Dendritic cell treated with granulocyte-macrophage colony-stimulating factor and Interleukin-4, amounts not matched to agents 40 ng/mL and 50 ng/mL, for 4 days (primary cell): Measurements from ENCODE around the gene PRKG1.
"Not testable (repeated sequence)": the region's sequence is repeated elsewhere in the genome, so short reads cannot be mapped to it uniquely, and the experiment has no call there.

Source experiments
- H3K27ac Mint-ChIP-seq: one replicate; pipeline ENCODE4 v1.8.0; 2022; ENCODE audit warnings: mild to moderate bottlenecking, mixed read lengths
- H3K27me3 Mint-ChIP-seq: one replicate; pipeline ENCODE4 v1.8.0; 2022; ENCODE audit warnings: mild to moderate bottlenecking, mixed read lengths
- H3K36me3 Mint-ChIP-seq: one replicate; pipeline ENCODE4 v1.8.0; 2022; ENCODE audit warnings: low read depth, mixed read lengths
- H3K4me1 Mint-ChIP-seq: one replicate; pipeline ENCODE4 v1.8.0; 2022; ENCODE audit warnings: low read depth, mixed read lengths
- H3K4me3 Mint-ChIP-seq: one replicate; pipeline ENCODE4 v1.8.0; 2022; ENCODE audit warnings: mild to moderate bottlenecking, moderate library complexity, mixed read lengths
- H3K9me3 Mint-ChIP-seq: one replicate; pipeline ENCODE4 v1.8.0; 2022; ENCODE audit warnings: mixed read lengths
- intact Hi-C: fragments of 100-400 bp; cut with micrococcal nuclease; formaldehyde crosslinking; loops from one replicate; pipeline ENCODE4 v1.15.0; 2022

PRKG1 gene

GRCh38 chr10:51147644-51148399, 73.5 kb downstream of the PRKG1 start:
- H3K4me1 Mint-ChIP-seq: no peaks in the 10 kb centered on the region
- H3K36me3 Mint-ChIP-seq: no peaks in the 10 kb centered on the region
- H3K4me3 Mint-ChIP-seq: no peak overlapping the region
- intact Hi-C loops: no loop called here
- H3K27ac Mint-ChIP-seq: no peak overlapping the region
- no peaks in the 10 kb centered on the region for H3K9me3 Mint-ChIP-seq
- no peaks in the 10 kb centered on the region for H3K27me3 Mint-ChIP-seq

GRCh38 chr10:51156926-51157325, 82.6 kb downstream of the PRKG1 start:
- intact Hi-C loops: no loop called here
- no peak overlapping the region for H3K27ac Mint-ChIP-seq
- H3K4me3 Mint-ChIP-seq: no peak overlapping the region
- no peaks in the 10 kb centered on the region for H3K9me3 Mint-ChIP-seq
- H3K27me3 Mint-ChIP-seq: no peaks in the 10 kb centered on the region
- no peaks in the 10 kb centered on the region for H3K4me1 Mint-ChIP-seq
- H3K36me3 Mint-ChIP-seq: no peaks in the 10 kb centered on the region

DNA sequence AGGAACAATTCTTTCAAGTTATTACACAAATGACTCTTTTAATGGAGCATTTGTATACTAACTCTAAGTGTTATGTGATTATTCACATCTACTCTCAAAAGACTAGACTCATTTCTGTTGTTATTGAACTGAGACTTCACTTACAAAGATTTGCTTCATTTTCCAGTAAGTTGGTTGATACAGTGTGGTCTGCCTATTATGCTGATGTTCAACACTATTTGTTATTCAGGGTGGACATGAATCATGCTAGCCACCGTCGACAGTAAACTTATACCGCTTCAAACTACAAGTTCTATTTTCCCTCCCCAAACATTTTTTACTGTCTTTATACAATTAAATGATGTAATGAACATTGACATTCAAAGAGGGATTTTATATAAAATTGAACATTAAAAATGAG, 84.5 kb downstream of the PRKG1 start:
- H3K27ac Mint-ChIP-seq: no peak overlapping the region
- intact Hi-C loops: no loop called here
- no peak overlapping the region for H3K4me3 Mint-ChIP-seq
- no peaks in the 10 kb centered on the region for H3K27me3 Mint-ChIP-seq
- no peaks in the 10 kb centered on the region for H3K4me1 Mint-ChIP-seq
- H3K36me3 Mint-ChIP-seq: no peaks in the 10 kb centered on the region
- peaks cover 9% of the 10 kb centered on the region for H3K9me3 Mint-ChIP-seq

DNA sequence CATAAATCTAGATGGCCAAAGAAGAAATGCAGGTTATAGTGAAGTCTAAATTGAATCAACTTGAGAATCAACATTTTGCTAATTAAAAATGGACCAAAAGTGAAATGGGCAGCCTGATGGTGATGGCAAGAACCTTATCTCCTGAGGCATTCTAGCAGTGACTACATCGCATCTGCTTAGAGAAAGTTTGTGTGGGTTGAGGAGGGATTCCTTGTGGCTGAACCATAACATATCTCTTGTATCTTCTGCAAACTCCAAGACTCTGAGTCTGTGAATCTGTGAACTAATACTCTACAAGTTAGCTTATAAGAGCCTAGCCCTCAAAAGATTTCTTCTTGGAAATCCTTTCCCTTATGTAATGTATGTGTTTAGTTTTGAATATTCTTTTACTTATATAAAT, 85.6 kb downstream of the PRKG1 start:
- H3K27ac Mint-ChIP-seq: no peak overlapping the region
- H3K9me3 Mint-ChIP-seq: peaks cover 9% of the 10 kb centered on the region

DNA sequence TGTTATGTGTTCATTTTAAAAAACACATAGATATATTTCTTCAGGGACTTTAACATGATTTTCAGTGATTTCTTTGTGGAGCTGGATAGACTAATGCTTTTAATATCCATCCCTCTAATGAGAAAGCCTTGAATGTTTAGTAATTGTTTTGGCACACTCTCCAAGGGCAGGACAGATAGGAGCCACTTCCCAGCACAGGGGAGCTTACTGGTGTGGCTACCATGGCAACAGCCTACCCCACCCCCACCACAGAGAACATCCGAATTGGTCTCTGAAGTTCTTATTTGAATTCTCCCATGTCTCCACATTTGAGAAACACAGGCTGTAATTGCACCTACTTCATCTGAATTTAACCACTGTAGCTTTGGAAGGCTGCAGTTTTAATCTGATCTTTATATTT, 87.7 kb downstream of the PRKG1 start:
- intact Hi-C loops: no loop called here
- Mint-ChIP-seq H3K27ac (no peak overlapping the region), H3K4me1 (no peaks in the 10 kb centered on the region), H3K9me3 (peaks cover 9% of the 10 kb centered on the region), H3K4me3 (no peak overlapping the region), H3K36me3 (no peaks in the 10 kb centered on the region), H3K27me3 (no peaks in the 10 kb centered on the region)

More for the DNA sequence above, 85.6 kb downstream of the PRKG1 start:
- intact Hi-C loops: no loop called here
- Mint-ChIP-seq H3K27me3 (no peaks in the 10 kb centered on the region), H3K4me3 (no peak overlapping the region), H3K36me3 (no peaks in the 10 kb centered on the region), H3K4me1 (no peaks in the 10 kb centered on the region)

DNA sequence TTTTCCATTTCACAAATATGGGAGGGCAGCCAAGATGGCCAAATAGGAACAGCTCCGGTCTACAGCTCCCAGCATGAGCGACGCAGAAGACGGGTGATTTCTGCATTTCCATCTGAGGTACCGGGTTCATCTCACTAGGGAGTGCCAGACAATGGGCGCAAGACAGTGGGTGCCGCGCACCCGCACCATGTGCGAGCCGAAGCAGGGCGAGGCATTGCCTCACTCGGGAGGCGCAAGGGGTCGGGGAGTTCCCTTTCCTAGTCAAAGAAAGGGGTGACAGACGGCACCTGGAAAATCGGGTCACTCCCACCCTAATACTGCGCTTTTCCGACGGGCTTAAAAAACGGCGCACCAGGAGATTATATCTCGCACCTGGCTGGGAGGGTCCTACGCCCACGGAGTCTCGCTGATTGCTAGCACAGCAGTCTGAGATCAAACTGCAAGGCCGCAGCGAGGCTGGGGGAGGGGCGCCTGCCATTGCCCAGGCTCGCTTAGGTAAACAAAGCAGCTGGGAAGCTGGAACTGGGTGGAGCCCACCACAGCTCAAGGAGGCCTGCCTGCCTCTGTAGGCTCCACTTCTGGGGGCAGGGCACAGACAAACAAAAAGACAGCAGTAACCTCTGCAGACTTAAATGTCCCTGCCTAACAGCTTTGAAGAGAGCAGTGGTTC, 89.2 kb downstream of the PRKG1 start:
- intact Hi-C loops, H3K9me3 Mint-ChIP-seq, H3K4me1 Mint-ChIP-seq: not testable (repeated sequence)

DNA sequence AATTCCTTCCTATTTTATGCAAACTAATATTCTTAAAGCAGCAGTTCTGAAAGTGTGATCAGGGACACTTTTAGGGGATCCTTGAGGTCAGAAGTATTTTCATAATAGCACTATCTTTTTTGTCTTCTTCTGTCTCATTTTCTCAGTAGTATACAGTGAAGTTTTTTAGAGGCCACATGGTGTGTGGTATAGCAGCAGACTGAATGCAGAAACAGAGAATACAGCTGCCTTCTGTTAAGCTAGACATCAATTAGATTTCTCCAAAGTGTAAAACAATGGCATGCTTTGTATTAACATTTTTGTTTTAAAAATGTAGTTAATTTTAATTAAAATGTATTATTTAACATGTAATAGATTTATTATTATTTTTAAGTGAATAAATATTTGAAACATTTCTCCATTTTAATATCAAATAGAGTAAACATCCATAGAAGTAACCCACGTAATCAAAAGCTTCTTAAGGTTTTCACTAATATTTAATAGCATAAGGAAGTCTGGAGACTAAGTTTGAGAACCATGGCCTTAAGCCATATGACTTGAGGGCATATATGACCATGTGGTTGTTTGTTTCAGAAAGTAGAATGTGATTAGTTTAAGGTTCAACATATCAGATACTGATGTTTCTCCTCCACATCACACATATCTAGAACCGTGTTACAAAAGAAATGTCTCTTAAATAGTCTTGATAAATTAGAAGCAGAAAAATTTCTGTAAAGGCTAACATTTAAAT, 94.0 kb downstream of the PRKG1 start:
- Mint-ChIP-seq H3K4me1 (no peaks in the 10 kb centered on the region), H3K9me3 (peaks cover 5% of the 10 kb centered on the region), H3K27ac (no peak overlapping the region), H3K4me3 (no peak overlapping the region), H3K27me3 (no peaks in the 10 kb centered on the region), H3K36me3 (no peaks in the 10 kb centered on the region)
- intact Hi-C loops: no loop called here

More for the DNA sequence above, 89.2 kb downstream of the PRKG1 start:
- H3K27me3 Mint-ChIP-seq, H3K27ac Mint-ChIP-seq, H3K4me3 Mint-ChIP-seq, H3K36me3 Mint-ChIP-seq: not testable (repeated sequence)

GRCh38 chr10:51169111-51169510, 94.8 kb downstream of the PRKG1 start:
- Mint-ChIP-seq H3K36me3 (no peaks in the 10 kb centered on the region), H3K4me3 (no peak overlapping the region), H3K27ac (no peak overlapping the region), H3K4me1 (no peaks in the 10 kb centered on the region), H3K27me3 (no peaks in the 10 kb centered on the region), H3K9me3 (no peaks in the 10 kb centered on the region)
- intact Hi-C loops: no loop called here

DNA sequence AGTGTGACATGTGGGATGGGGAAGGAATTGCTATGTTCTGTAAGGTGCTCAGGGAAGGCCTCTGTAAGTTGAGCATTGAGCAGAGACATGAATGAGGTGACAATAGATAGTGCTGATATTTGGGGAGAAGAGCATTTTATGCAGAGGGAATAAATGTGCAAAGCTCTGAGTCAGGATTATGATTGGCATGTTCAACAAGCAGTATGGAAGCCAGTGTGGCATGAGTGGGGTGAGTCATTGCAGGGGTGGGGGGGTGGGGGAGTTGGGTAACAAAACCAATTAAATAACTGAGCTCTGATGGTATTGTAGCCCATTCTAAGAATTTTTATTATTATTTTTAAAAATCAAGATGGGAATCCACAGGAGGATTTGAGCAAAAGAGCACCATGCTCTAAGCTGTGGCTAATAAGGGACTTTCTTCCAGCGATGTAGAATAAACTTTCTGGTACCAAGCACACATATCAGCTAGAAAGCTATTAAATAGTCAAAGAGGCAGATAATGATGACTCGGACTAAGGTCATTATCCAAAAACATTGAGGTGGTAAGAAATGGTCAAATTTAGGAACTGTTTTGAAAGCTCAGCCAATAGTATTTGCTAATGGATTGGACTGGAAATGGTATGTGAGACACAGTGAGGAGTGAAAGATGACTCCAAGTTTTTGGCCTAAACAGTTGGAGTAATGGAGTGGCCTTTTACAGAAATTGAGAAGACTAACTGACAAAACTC, 96.4 kb downstream of the PRKG1 start:
- Mint-ChIP-seq H3K4me3 (no peak overlapping the region), H3K27ac (no peak overlapping the region), H3K36me3 (no peaks in the 10 kb centered on the region), H3K4me1 (no peaks in the 10 kb centered on the region), H3K9me3 (no peaks in the 10 kb centered on the region), H3K27me3 (no peaks in the 10 kb centered on the region)
- intact Hi-C loops: no loop called here

DNA sequence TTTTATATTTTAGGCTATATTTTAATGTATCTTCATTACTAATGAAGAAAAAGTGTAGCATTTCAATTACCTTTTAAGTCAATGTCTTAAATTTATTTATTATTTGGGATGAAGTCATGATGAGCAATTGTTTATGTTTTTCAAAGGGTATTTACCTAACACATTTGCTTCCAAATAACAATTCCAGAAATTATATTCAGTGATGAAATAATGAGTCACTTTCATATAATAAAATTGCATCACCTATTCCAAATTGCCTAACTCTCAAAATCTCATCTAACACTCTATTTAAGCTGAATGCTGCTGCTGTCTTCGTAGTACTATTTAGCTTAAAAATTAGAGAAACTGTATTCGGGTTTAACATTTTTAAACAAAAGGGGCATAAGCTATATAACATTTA, 97.7 kb downstream of the PRKG1 start:
- no peak overlapping the region for H3K4me3 Mint-ChIP-seq

DNA sequence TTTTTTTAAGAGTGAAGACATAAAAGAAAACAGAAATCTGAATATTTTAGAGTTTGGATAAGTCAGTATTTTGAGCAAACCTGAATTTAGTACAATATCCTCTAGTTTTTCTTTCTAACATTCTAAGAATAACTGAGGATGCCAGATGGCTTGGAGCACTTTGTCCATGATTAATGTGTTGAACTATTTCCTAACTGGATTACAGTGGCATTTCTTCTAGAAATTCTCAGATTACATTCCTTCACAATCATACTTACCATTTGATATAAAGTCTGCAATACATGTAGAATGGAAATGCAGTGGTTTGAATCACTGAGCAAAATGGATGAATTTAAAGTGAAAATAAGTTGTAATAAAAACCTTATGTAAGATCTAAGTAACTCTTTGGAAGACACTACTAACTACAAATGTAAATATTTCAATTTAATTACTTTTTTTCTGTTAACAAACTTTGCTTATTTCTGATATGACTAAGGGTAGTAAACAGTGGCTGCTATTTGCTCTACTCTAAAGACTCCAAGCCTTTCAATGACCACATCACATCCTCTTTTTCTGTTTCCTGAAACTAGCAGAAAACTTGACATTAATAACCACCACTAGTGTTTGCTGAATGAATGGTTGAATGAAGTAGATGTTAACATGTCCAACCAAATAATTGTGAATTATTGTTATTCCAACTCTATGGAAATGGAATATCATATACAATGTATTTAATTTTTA, 102.8 kb downstream of the PRKG1 start:
- Mint-ChIP-seq H3K9me3 (no peaks in the 10 kb centered on the region), H3K36me3 (no peaks in the 10 kb centered on the region), H3K4me1 (no peaks in the 10 kb centered on the region), H3K27me3 (no peaks in the 10 kb centered on the region), H3K27ac (no peak overlapping the region), H3K4me3 (no peak overlapping the region)
- intact Hi-C loops: no loop called here

More for the DNA sequence above, 97.7 kb downstream of the PRKG1 start:
- no peaks in the 10 kb centered on the region for H3K4me1 Mint-ChIP-seq
- H3K27me3 Mint-ChIP-seq: no peaks in the 10 kb centered on the region
- H3K27ac Mint-ChIP-seq: no peak overlapping the region
- H3K36me3 Mint-ChIP-seq: no peaks in the 10 kb centered on the region
- H3K9me3 Mint-ChIP-seq: no peaks in the 10 kb centered on the region
- intact Hi-C loops: no loop called here

DNA sequence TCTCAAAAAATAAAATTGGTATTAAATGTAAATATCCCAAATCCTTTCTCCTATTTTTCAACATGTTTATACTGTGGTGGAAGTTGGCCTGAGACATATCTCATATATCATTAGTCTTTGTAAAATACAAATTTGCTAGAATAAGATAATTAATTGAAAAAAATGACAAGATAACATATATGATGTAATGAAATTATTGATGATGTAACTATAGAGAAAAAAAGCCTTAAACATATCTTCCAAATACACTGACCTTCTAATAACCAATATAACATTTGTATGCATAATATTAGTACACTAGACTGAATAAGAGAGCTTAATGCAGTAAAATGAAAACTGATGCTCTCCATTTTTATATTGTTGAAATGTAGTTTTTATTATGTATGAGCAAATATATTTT, 104.3 kb downstream of the PRKG1 start:
- H3K27me3 Mint-ChIP-seq: no peaks in the 10 kb centered on the region
- H3K9me3 Mint-ChIP-seq: no peaks in the 10 kb centered on the region
- no peaks in the 10 kb centered on the region for H3K4me1 Mint-ChIP-seq
- H3K27ac Mint-ChIP-seq: no peak overlapping the region
- no peaks in the 10 kb centered on the region for H3K36me3 Mint-ChIP-seq
- H3K4me3 Mint-ChIP-seq: no peak overlapping the region
- intact Hi-C loops: no loop called here

DNA sequence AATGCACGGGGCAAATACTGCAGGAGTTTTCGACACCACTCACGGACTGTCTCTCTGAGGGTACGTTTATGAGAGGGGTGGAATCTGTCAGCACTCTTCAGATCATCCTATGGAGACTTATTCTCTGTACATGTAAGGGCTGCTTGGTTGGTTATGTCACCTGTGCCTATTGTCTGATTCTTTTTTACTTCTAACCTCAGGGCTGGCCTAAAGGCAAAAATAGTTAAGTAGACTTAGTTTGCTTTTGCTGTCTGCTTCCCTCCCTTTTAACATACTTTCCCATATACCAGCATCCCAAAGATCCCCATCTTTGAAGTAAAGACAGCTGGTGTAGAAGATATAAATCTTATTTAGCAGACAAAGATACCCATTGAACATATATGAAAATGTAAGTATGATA, 105.9 kb downstream of the PRKG1 start:
- H3K4me3 Mint-ChIP-seq: no peak overlapping the region
- intact Hi-C loops: no loop called here

More for the DNA sequence above, 105.9 kb downstream of the PRKG1 start:
- no peaks in the 10 kb centered on the region for H3K4me1 Mint-ChIP-seq
- H3K9me3 Mint-ChIP-seq: no peaks in the 10 kb centered on the region
- H3K36me3 Mint-ChIP-seq: no peaks in the 10 kb centered on the region
- no peak overlapping the region for H3K27ac Mint-ChIP-seq
- no peaks in the 10 kb centered on the region for H3K27me3 Mint-ChIP-seq
